ENCODE data around the gene ADAM23.

DNA sequence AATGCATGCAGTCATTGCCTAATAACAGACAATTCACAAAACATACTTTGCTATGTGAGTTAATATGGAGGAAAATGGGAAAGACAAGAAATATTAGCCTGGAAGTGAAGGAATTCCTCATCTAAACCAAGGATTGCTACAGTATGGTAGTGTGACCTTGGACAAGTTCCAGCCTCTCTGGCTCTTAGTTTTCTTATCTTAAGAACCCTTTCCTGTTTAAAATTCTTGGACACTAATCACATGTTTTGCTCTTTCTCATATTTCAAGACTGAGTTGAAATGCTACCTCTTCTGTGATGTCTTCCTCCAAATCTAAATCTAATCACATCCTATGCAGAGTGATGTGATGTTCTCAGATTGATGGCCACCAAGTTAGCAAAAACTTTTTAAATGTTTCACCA, 20.8 kb upstream of the ADAM23 start:
- TF ChIP-seq, protein P1, sequence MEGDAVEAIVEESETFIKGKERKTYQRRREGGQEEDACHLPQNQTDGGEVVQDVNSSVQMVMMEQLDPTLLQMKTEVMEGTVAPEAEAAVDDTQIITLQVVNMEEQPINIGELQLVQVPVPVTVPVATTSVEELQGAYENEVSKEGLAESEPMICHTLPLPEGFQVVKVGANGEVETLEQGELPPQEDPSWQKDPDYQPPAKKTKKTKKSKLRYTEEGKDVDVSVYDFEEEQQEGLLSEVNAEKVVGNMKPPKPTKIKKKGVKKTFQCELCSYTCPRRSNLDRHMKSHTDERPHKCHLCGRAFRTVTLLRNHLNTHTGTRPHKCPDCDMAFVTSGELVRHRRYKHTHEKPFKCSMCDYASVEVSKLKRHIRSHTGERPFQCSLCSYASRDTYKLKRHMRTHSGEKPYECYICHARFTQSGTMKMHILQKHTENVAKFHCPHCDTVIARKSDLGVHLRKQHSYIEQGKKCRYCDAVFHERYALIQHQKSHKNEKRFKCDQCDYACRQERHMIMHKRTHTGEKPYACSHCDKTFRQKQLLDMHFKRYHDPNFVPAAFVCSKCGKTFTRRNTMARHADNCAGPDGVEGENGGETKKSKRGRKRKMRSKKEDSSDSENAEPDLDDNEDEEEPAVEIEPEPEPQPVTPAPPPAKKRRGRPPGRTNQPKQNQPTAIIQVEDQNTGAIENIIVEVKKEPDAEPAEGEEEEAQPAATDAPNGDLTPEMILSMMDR (IDR thresholded peaks at IDR 0.05; ENCODE audit: low read length): no peak
- TF ChIP-seq EZH2 (IDR thresholded peaks at IDR 0.05; ENCODE audit: borderline replicate concordance, low read length): no peak
